ENCODE measurements around the gene KCNA5.

Gene KCNA5

GRCh38 chr12:5035618-5036017, 8.1 kb upstream of the KCNA5 start:
- H3K27ac Mint-ChIP-seq = no peak overlapping the region
- peaks cover 27% of the 10 kb centered on the region for H3K27me3 Mint-ChIP-seq
- H3K36me3 Mint-ChIP-seq (ENCODE audit: low read depth) = no peaks in the 10 kb centered on the region
- peaks cover 3% of the 10 kb centered on the region for H3K4me1 Mint-ChIP-seq (ENCODE audit: low read depth)
- no peaks in the 10 kb centered on the region for H3K9me3 Mint-ChIP-seq
- intact Hi-C loops (cut with micrococcal nuclease) = no loop called here
- H3K4me3 Mint-ChIP-seq = no peak overlapping the region

- intact Hi-C loops (cut with micrococcal nuclease) = no loop called here
- no peaks in the 10 kb centered on the region for H3K36me3 Mint-ChIP-seq (ENCODE audit: low read depth)
- H3K27ac Mint-ChIP-seq = no peak overlapping the region
- no peaks in the 10 kb centered on the region for H3K9me3 Mint-ChIP-seq
- H3K4me1 Mint-ChIP-seq (ENCODE audit: low read depth) = peaks cover 4% of the 10 kb centered on the region
- H3K4me3 Mint-ChIP-seq = no peak overlapping the region
- H3K27me3 Mint-ChIP-seq = peaks cover 29% of the 10 kb centered on the region
These were observed 7.6 kb upstream of the KCNA5 start for GRCh38 chr12:5036031-5036430.

- no peak overlapping the region for H3K27ac Mint-ChIP-seq
- peaks cover 4% of the 10 kb centered on the region for H3K4me1 Mint-ChIP-seq (ENCODE audit: low read depth)
- no peaks in the 10 kb centered on the region for H3K36me3 Mint-ChIP-seq (ENCODE audit: low read depth)
- no peaks in the 10 kb centered on the region for H3K9me3 Mint-ChIP-seq
- H3K27me3 Mint-ChIP-seq = peaks cover 45% of the 10 kb centered on the region
- intact Hi-C loops (cut with micrococcal nuclease) = no loop called here
- no peak overlapping the region for H3K4me3 Mint-ChIP-seq
These were observed 5.8 kb upstream of the KCNA5 start for GRCh38 chr12:5037795-5038357.

- Mint-ChIP-seq H3K9me3 (no peaks in the 10 kb centered on the region), H3K27me3 (peaks cover 54% of the 10 kb centered on the region), H3K4me3 (no peak overlapping the region), H3K4me1 (ENCODE audit: low read depth) (peaks cover 10% of the 10 kb centered on the region), H3K36me3 (ENCODE audit: low read depth) (no peaks in the 10 kb centered on the region), H3K27ac (no peak overlapping the region)
- intact Hi-C loops (cut with micrococcal nuclease) = no loop called here
These were observed 4.8 kb upstream of the KCNA5 start for GRCh38 chr12:5038781-5039311.

GRCh38 chr12:5039815-5040214, 3.9 kb upstream of the KCNA5 start:
- Mint-ChIP-seq H3K27me3 (peaks cover 64% of the 10 kb centered on the region), H3K9me3 (no peaks in the 10 kb centered on the region), H3K4me3 (no peak overlapping the region), H3K4me1 (ENCODE audit: low read depth) (peaks cover 12% of the 10 kb centered on the region), H3K27ac (no peak overlapping the region), H3K36me3 (ENCODE audit: low read depth) (no peaks in the 10 kb centered on the region)
- intact Hi-C loops (cut with micrococcal nuclease) = no loop called here

GRCh38 chr12:5040368-5040767, 3.3 kb upstream of the KCNA5 start:
- intact Hi-C loops (cut with micrococcal nuclease) = no loop called here
- H3K9me3 Mint-ChIP-seq = no peaks in the 10 kb centered on the region
- no peak overlapping the region for H3K27ac Mint-ChIP-seq
- peaks cover 69% of the 10 kb centered on the region for H3K27me3 Mint-ChIP-seq
- H3K4me1 Mint-ChIP-seq (ENCODE audit: low read depth) = peaks cover 12% of the 10 kb centered on the region
- no peaks in the 10 kb centered on the region for H3K36me3 Mint-ChIP-seq (ENCODE audit: low read depth)
- H3K4me3 Mint-ChIP-seq = no peak overlapping the region

GRCh38 chr12:5044420-5045295, 979 bp downstream of the KCNA5 start:
- Mint-ChIP-seq H3K9me3 (no peaks in the 10 kb centered on the region), H3K4me3 (no peak overlapping the region), H3K4me1 (ENCODE audit: low read depth) (peaks cover 18% of the 10 kb centered on the region), H3K27ac (no peak overlapping the region), H3K36me3 (ENCODE audit: low read depth) (no peaks in the 10 kb centered on the region), H3K27me3 (peaks cover 89% of the 10 kb centered on the region)
- intact Hi-C loops (cut with micrococcal nuclease) = no loop called here

GRCh38 chr12:5047094-5047493, 3.4 kb downstream of the KCNA5 start:
- no peak overlapping the region for H3K27ac Mint-ChIP-seq
- intact Hi-C loops (cut with micrococcal nuclease) = no loop called here

GRCh38 chr12:5047729-5048128, 4.0 kb downstream of the KCNA5 start:
- Mint-ChIP-seq H3K9me3 (no peaks in the 10 kb centered on the region), H3K4me1 (ENCODE audit: low read depth) (peaks cover 39% of the 10 kb centered on the region), H3K27ac (no peak overlapping the region), H3K27me3 (peaks cover 73% of the 10 kb centered on the region), H3K4me3 (no peak overlapping the region), H3K36me3 (ENCODE audit: low read depth) (no peaks in the 10 kb centered on the region)
- intact Hi-C loops (cut with micrococcal nuclease) = no loop called here

More at GRCh38 chr12:5047094-5047493, 3.4 kb downstream of the KCNA5 start:
- Mint-ChIP-seq H3K4me3 (no peak overlapping the region), H3K4me1 (ENCODE audit: low read depth) (peaks cover 32% of the 10 kb centered on the region), H3K9me3 (no peaks in the 10 kb centered on the region), H3K27me3 (peaks cover 79% of the 10 kb centered on the region), H3K36me3 (ENCODE audit: low read depth) (no peaks in the 10 kb centered on the region)

GRCh38 chr12:5050542-5050941, 6.9 kb downstream of the KCNA5 start:
- H3K27me3 Mint-ChIP-seq = peaks cover 51% of the 10 kb centered on the region
- H3K4me3 Mint-ChIP-seq = no peak overlapping the region
- no peaks in the 10 kb centered on the region for H3K36me3 Mint-ChIP-seq (ENCODE audit: low read depth)
- intact Hi-C loops (cut with micrococcal nuclease) = no loop called here
- H3K4me1 Mint-ChIP-seq (ENCODE audit: low read depth) = peaks cover 44% of the 10 kb centered on the region
- no peaks in the 10 kb centered on the region for H3K9me3 Mint-ChIP-seq
- H3K27ac Mint-ChIP-seq = no peak overlapping the region

GRCh38 chr12:5051334-5051733, 7.7 kb downstream of the KCNA5 start:
- intact Hi-C loops (cut with micrococcal nuclease) = no loop called here
- H3K27ac Mint-ChIP-seq = no peak overlapping the region
- no peaks in the 10 kb centered on the region for H3K9me3 Mint-ChIP-seq
- peaks cover 43% of the 10 kb centered on the region for H3K27me3 Mint-ChIP-seq
- peaks cover 46% of the 10 kb centered on the region for H3K4me1 Mint-ChIP-seq (ENCODE audit: low read depth)
- H3K36me3 Mint-ChIP-seq (ENCODE audit: low read depth) = no peaks in the 10 kb centered on the region
- H3K4me3 Mint-ChIP-seq = no peak overlapping the region

GRCh38 chr12:5051913-5052312, 8.2 kb downstream of the KCNA5 start:
- Mint-ChIP-seq H3K9me3 (no peaks in the 10 kb centered on the region), H3K27ac (no peak overlapping the region), H3K36me3 (ENCODE audit: low read depth) (no peaks in the 10 kb centered on the region), H3K4me1 (ENCODE audit: low read depth) (peaks cover 49% of the 10 kb centered on the region), H3K4me3 (no peak overlapping the region), H3K27me3 (peaks cover 39% of the 10 kb centered on the region)
- intact Hi-C loops (cut with micrococcal nuclease) = no loop called here

- peaks cover 37% of the 10 kb centered on the region for H3K27me3 Mint-ChIP-seq
- H3K36me3 Mint-ChIP-seq (ENCODE audit: low read depth) = no peaks in the 10 kb centered on the region
- intact Hi-C loops (cut with micrococcal nuclease) = no loop called here
- H3K4me3 Mint-ChIP-seq = no peak overlapping the region
- no peak overlapping the region for H3K27ac Mint-ChIP-seq
- H3K4me1 Mint-ChIP-seq (ENCODE audit: low read depth) = peaks cover 49% of the 10 kb centered on the region
- no peaks in the 10 kb centered on the region for H3K9me3 Mint-ChIP-seq
These were observed 8.7 kb downstream of the KCNA5 start for GRCh38 chr12:5052348-5052747.

GRCh38 chr12:5059358-5059757, 15.7 kb downstream of the KCNA5 start:
- H3K27ac Mint-ChIP-seq = no peak overlapping the region
- no peaks in the 10 kb centered on the region for H3K36me3 Mint-ChIP-seq (ENCODE audit: low read depth)
- peaks cover 17% of the 10 kb centered on the region for H3K27me3 Mint-ChIP-seq
- peaks cover 5% of the 10 kb centered on the region for H3K4me1 Mint-ChIP-seq (ENCODE audit: low read depth)
- no peak overlapping the region for H3K4me3 Mint-ChIP-seq
- intact Hi-C loops (cut with micrococcal nuclease) = no loop called here
- no peaks in the 10 kb centered on the region for H3K9me3 Mint-ChIP-seq

Data from dendritic cell treated with granulocyte-macrophage colony-stimulating factor and Interleukin-4, amounts not matched to agents 40 ng/mL and 50 ng/mL, for 4 days (primary cell).